ENCODE measurements around the gene SDK2.

SDK2 gene

GRCh38 chr17:73613271-73614233, 30.7 kb downstream of the SDK2 start:
- DNase-seq (ENCODE audit: extremely low read depth in 1 of 2, low read depth in 1 of 2), result no peak

- no peak for DNase-seq (ENCODE audit: extremely low read depth in 1 of 2, low read depth in 1 of 2)
These were observed 32.2 kb downstream of the SDK2 start for GRCh38 chr17:73612031-73612472.

- no peak for DNase-seq (ENCODE audit: extremely low read depth in 1 of 2, low read depth in 1 of 2)
These were observed 32.6 kb downstream of the SDK2 start for GRCh38 chr17:73611630-73612029.

GRCh38 chr17:73610331-73610911, 33.8 kb downstream of the SDK2 start:
- no peak for DNase-seq (ENCODE audit: extremely low read depth in 1 of 2, low read depth in 1 of 2)

- no peak for DNase-seq (ENCODE audit: extremely low read depth in 1 of 2, low read depth in 1 of 2)
These were observed 34.5 kb downstream of the SDK2 start for GRCh38 chr17:73609758-73610157.

GRCh38 chr17:73609060-73609459, 35.2 kb downstream of the SDK2 start:
- DNase-seq (ENCODE audit: extremely low read depth in 1 of 2, low read depth in 1 of 2), result no peak

- DNase-seq (ENCODE audit: extremely low read depth in 1 of 2, low read depth in 1 of 2), result no peak
These were observed 38.8 kb downstream of the SDK2 start for GRCh38 chr17:73605444-73605843.

GRCh38 chr17:73604476-73604875, 39.8 kb downstream of the SDK2 start:
- no peak for DNase-seq (ENCODE audit: extremely low read depth in 1 of 2, low read depth in 1 of 2)

- DNase-seq (ENCODE audit: extremely low read depth in 1 of 2, low read depth in 1 of 2), result no peak
These were observed 40.3 kb downstream of the SDK2 start for GRCh38 chr17:73603971-73604370.

- no peak for DNase-seq (ENCODE audit: extremely low read depth in 1 of 2, low read depth in 1 of 2)
These were observed 44.0 kb downstream of the SDK2 start for GRCh38 chr17:73600103-73600871.

GRCh38 chr17:73599599-73599998, 44.6 kb downstream of the SDK2 start:
- no peak for DNase-seq (ENCODE audit: extremely low read depth in 1 of 2, low read depth in 1 of 2)

- DNase-seq (ENCODE audit: extremely low read depth in 1 of 2, low read depth in 1 of 2), result no peak
These were observed 46.0 kb downstream of the SDK2 start for GRCh38 chr17:73598212-73598611.

GRCh38 chr17:73595931-73596330, 48.3 kb downstream of the SDK2 start:
- DNase-seq (ENCODE audit: extremely low read depth in 1 of 2, low read depth in 1 of 2), result no peak

- DNase-seq (ENCODE audit: extremely low read depth in 1 of 2, low read depth in 1 of 2), result no peak
These were observed 48.8 kb downstream of the SDK2 start for GRCh38 chr17:73595479-73595878.

GRCh38 chr17:73595068-73595467, 49.2 kb downstream of the SDK2 start:
- DNase-seq (ENCODE audit: extremely low read depth in 1 of 2, low read depth in 1 of 2), result no peak

- DNase-seq (ENCODE audit: extremely low read depth in 1 of 2, low read depth in 1 of 2), result no peak
These were observed 49.6 kb downstream of the SDK2 start for GRCh38 chr17:73594598-73594997.

- DNase-seq (ENCODE audit: extremely low read depth in 1 of 2, low read depth in 1 of 2), result no peak
These were observed 50.2 kb downstream of the SDK2 start for GRCh38 chr17:73594025-73594424.

GRCh38 chr17:73593249-73593965, 50.8 kb downstream of the SDK2 start:
- no peak for DNase-seq (ENCODE audit: extremely low read depth in 1 of 2, low read depth in 1 of 2)

GRCh38 chr17:73592501-73592961, 51.7 kb downstream of the SDK2 start:
- no peak for DNase-seq (ENCODE audit: extremely low read depth in 1 of 2, low read depth in 1 of 2)

- DNase-seq (ENCODE audit: extremely low read depth in 1 of 2, low read depth in 1 of 2), result no peak
These were observed 52.2 kb downstream of the SDK2 start for GRCh38 chr17:73592079-73592415.

Measured in stimulated activated CD8-positive, alpha-beta memory T cell treated with anti-CD3 and anti-CD28 coated beads, Interleukin-7, amount 100 ng/mL, for 48 hours (primary cell).